NB4 (cell line): ENCODE data around the gene CDKAL1.

ENCODE experiments used
- MYC ChIP-seq: IDR thresholded peaks from 2 replicates; pipeline ENCODE4 v1.6.1; 2011; ENCODE audit warnings: low read depth, low read length
- POLR2A ChIP-seq: IDR thresholded peaks from 2 replicates; pipeline ENCODE4 v1.6.1; 2011; ENCODE audit warnings: mild to moderate bottlenecking; ENCODE audit not compliant: insufficient read length; ENCODE audit errors: extremely low read depth
- TF ChIP-seq, protein P1 (sequence below): IDR thresholded peaks from one replicate; pipeline ENCODE4 v1.5.1; 2012; ENCODE audit warnings: low read depth, low read length
- TF ChIP-seq, protein P2 (sequence below): IDR thresholded peaks from 2 replicates; pipeline ENCODE4 v1.6.1; 2011; ENCODE audit warnings: low read depth, low read length

DNA sequence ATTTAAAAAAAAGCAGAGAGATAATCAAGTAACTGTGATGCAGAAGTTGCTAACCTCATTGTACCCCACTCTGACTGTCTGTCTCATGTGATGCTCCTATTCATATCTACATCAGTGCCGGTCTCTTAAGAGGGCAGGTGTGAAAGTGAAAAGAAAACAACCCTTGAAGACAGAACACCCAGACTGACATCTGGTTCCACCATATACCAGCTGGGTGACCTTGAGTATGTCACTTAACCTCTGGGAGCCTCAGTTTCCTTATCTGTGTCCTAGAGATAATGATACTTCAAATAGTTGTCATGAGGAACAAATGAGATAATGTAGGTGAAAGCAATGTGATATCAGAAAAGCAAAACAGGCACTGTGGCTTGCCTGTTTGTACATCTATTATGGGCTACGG is 632.5 kb downstream of the CDKAL1 start:
- TF ChIP-seq, protein P1, sequence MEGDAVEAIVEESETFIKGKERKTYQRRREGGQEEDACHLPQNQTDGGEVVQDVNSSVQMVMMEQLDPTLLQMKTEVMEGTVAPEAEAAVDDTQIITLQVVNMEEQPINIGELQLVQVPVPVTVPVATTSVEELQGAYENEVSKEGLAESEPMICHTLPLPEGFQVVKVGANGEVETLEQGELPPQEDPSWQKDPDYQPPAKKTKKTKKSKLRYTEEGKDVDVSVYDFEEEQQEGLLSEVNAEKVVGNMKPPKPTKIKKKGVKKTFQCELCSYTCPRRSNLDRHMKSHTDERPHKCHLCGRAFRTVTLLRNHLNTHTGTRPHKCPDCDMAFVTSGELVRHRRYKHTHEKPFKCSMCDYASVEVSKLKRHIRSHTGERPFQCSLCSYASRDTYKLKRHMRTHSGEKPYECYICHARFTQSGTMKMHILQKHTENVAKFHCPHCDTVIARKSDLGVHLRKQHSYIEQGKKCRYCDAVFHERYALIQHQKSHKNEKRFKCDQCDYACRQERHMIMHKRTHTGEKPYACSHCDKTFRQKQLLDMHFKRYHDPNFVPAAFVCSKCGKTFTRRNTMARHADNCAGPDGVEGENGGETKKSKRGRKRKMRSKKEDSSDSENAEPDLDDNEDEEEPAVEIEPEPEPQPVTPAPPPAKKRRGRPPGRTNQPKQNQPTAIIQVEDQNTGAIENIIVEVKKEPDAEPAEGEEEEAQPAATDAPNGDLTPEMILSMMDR = no peak
- no peak for TF ChIP-seq MYC
- TF ChIP-seq, protein P2, sequence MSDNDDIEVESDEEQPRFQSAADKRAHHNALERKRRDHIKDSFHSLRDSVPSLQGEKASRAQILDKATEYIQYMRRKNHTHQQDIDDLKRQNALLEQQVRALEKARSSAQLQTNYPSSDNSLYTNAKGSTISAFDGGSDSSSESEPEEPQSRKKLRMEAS = no peak
- no peak for TF ChIP-seq POLR2A
